HCT116 (cell line): ENCODE measurements around the gene CERS6. TPM values are rescaled to one million over a fixed set of nuclear protein-coding genes. Genes with fewer than 3 reads are reported as not detected.
A peak's percentile ranks its signal among the peaks of the same experiment; 100 is the strongest.

ENCODE experiments used
- ATAC-seq: fragments of 200-7000 bp; cut with Tn5 transposase; 2 replicates; pipeline ENCODE4 v1.9.1; 2020; ENCODE audit warnings: mild to moderate bottlenecking, moderate library complexity
- BruUV-seq: library from RNA; stranded (reverse); fragments of 400-500 nt; replicated peaks from 2 replicates; lab custom pipeline; 2021; lab: Mats Ljungman, UMichigan
- CTCF ChIA-PET: fragments of 300-600 bp; sonication (Branson Sonifier 250); formaldehyde crosslinking; loops from one replicate; lab custom pipeline; 2021; ENCODE audit warnings: antibody characterized with exemption; lab: Charles Lee
- POLR2A ChIA-PET: fragments of 300-600, 350-600 bp; sonication (Branson Sonifier 250); formaldehyde crosslinking; loops from one replicate; lab custom pipeline; 2021; ENCODE audit warnings: antibody characterized with exemption; lab: Charles Lee
- RAD21 ChIA-PET, 2 experiments: fragments of 300-600 bp; sonication (Branson Sonifier 250); formaldehyde crosslinking; loops; one replicate each; lab custom pipeline; 2023; ENCODE audit warnings: low total read pairs in 2 of 2; ENCODE audit not compliant: uncharacterized antibody in 2 of 2, unreplicated experiment in 2 of 2, low non-redundant PET in 1 of 2; lab: Charles Lee
- DNase-seq: peaks from one replicate; pipeline ENCODE4 v3.0.0-alpha.2; 2010; ENCODE audit warnings: low read depth, low spot score
- H2AFZ ChIP-seq: fragments of 200-600 bp; shearing (Covaris generic), sonication (generic); 2 replicates; pipeline ENCODE4 v1.6.1; 2017; ENCODE audit warnings: low read depth, mixed run types, mixed read lengths, antibody characterized with exemption, low read length; ENCODE audit not compliant: poor library complexity, severe bottlenecking
- H3K27ac ChIP-seq: 2 replicates; pipeline ENCODE4 v1.5.1; 2012; ENCODE audit warnings: low read depth, low read length
- H3K27me3 ChIP-seq: fragments of 200-600 bp; sonication (generic); 2 replicates; pipeline ENCODE4 v1.6.1; 2016; ENCODE audit warnings: mixed run types, low read length, mixed read lengths; ENCODE audit not compliant: insufficient read depth
- H3K36me3 ChIP-seq, 2 experiments: fragments of 200-500 bp in 1 of 2; fragments of 200-600 bp in 1 of 2; sonication (Bioruptor generic) in 1 of 2; sonication (generic) in 1 of 2; 2 replicates each; pipeline versions ENCODE4 v1.5.1 to v1.6.1; 2014 to 2016; ENCODE audit warnings: low read length in 2 of 2, inconsistent platforms in 1 of 2, mixed read lengths in 1 of 2, mixed run types in 1 of 2; ENCODE audit not compliant: insufficient read depth in 2 of 2, control insufficient read depth in 1 of 2
- H3K4me1 ChIP-seq, 2 experiments: fragments of 200-600 bp in 1 of 2; sonication (generic) in 1 of 2; 2 replicates each; pipeline versions ENCODE4 v1.5.1 to v1.6.1; 2012 to 2017; ENCODE audit warnings: low read length in 2 of 2, inconsistent platforms in 1 of 2, mild to moderate bottlenecking in 1 of 2, mixed read lengths in 1 of 2, mixed run types in 1 of 2, moderate library complexity in 1 of 2; ENCODE audit not compliant: insufficient read depth in 2 of 2, control insufficient read depth in 1 of 2
- H3K4me2 ChIP-seq: fragments of 200-600 bp; sonication (generic); 2 replicates; pipeline ENCODE4 v1.6.1; 2017; ENCODE audit warnings: mixed run types, low read length, mixed read lengths
- H3K4me3 ChIP-seq, 2 experiments: fragments of 200-600 bp in 1 of 2; sonication (generic) in 1 of 2; replicated peaks in 1 of 2; 2 replicates each; pipeline ENCODE4 v1.5.1; 2011 to 2016; ENCODE audit warnings: low read length in 2 of 2, control low read depth in 1 of 2, low read depth in 1 of 2, mild to moderate bottlenecking in 1 of 2, mixed read lengths in 1 of 2, mixed run types in 1 of 2
- H3K79me2 ChIP-seq: fragments of 200-600 bp; sonication (generic); 2 replicates; pipeline ENCODE4 v1.6.1; 2017; ENCODE audit warnings: mild to moderate bottlenecking, mixed run types, low read length, moderate library complexity, mixed read lengths; ENCODE audit not compliant: insufficient read depth
- H3K9ac ChIP-seq: fragments of 200-600 bp; sonication (generic); 2 replicates; pipeline ENCODE4 v1.6.1; 2016; ENCODE audit warnings: low read length, mixed read lengths
- H3K9me2 ChIP-seq: fragments of 200-600 bp; sonication (generic), shearing (Covaris generic); 2 replicates; pipeline ENCODE4 v1.6.1; 2017; ENCODE audit warnings: mixed run types, mild to moderate bottlenecking, moderate library complexity; ENCODE audit not compliant: insufficient read depth
- H3K9me3 ChIP-seq, 2 experiments: fragments of 200-500 bp in 1 of 2; fragments of 200-600 bp in 1 of 2; sonication (Bioruptor generic) in 1 of 2; sonication (generic) in 1 of 2; 2 replicates each; pipeline ENCODE4 v1.6.1; 2014 to 2017; ENCODE audit warnings: low read length in 2 of 2, mixed read lengths in 2 of 2, inconsistent platforms in 1 of 2, low read depth in 1 of 2, mild to moderate bottlenecking in 1 of 2, mixed run types in 1 of 2, moderate library complexity in 1 of 2; ENCODE audit not compliant: control insufficient read depth in 1 of 2, insufficient read depth in 1 of 2
- H4K20me1 ChIP-seq: fragments of 200-600 bp; sonication (generic), shearing (Covaris generic); 2 replicates; pipeline ENCODE4 v1.6.1; 2017; ENCODE audit warnings: mixed run types, mild to moderate bottlenecking, moderate library complexity; ENCODE audit not compliant: insufficient read depth
- CEBPB ChIP-seq: IDR thresholded peaks from 2 replicates; pipeline ENCODE4 v1.6.1; 2012; ENCODE audit warnings: low read depth
- CTCF ChIP-seq, 3 experiments: fragments of 200-600 bp in 1 of 3; sonication (generic) in 1 of 3; IDR thresholded peaks in 2 of 3; conservative IDR thresholded peaks in 1 of 3; 2 replicates each; pipeline ENCODE4 v1.5.1; 2012 to 2017; ENCODE audit warnings: low read depth in 2 of 3, low read length in 2 of 3, antibody characterized with exemption in 1 of 3, borderline replicate concordance in 1 of 3, control low read depth in 1 of 3, mild to moderate bottlenecking in 1 of 3, mixed read lengths in 1 of 3, mixed run types in 1 of 3, moderate library complexity in 1 of 3; ENCODE audit not compliant: insufficient read depth in 1 of 3
- EGR1 ChIP-seq: IDR thresholded peaks from 2 replicates; pipeline ENCODE4 v1.6.1; 2012; ENCODE audit warnings: low read depth
- EZH2 ChIP-seq: fragments of 200-600 bp; sonication (generic); IDR thresholded peaks from 2 replicates; pipeline ENCODE4 v1.6.1; 2017; ENCODE audit warnings: antibody characterized with exemption, mixed run types
- EZH2phosphoT487 ChIP-seq: fragments of 200-600 bp; IDR thresholded peaks from 2 replicates; pipeline ENCODE4 v1.6.1; 2018; ENCODE audit warnings: antibody characterized with exemption, borderline replicate concordance
- MAX ChIP-seq: IDR thresholded peaks from 2 replicates; pipeline ENCODE4 v1.6.1; 2012
- POLR2A ChIP-seq: IDR thresholded peaks from 2 replicates; pipeline ENCODE4 v1.7.0; 2011; ENCODE audit warnings: borderline replicate concordance; ENCODE audit not compliant: insufficient read depth, insufficient read length; ENCODE audit errors: extremely low read depth
- POLR2AphosphoS5 ChIP-seq: IDR thresholded peaks from 2 replicates; pipeline ENCODE4 v1.6.1; 2011; ENCODE audit warnings: mild to moderate bottlenecking, low read depth, low read length, moderate library complexity
- RAD21 ChIP-seq: IDR thresholded peaks from 2 replicates; pipeline ENCODE4 v1.6.1; 2012; ENCODE audit warnings: low read depth, mild to moderate bottlenecking
- REST ChIP-seq: IDR thresholded peaks from 2 replicates; pipeline ENCODE4 v1.6.1; 2012; ENCODE audit warnings: low read depth
- SP1 ChIP-seq: IDR thresholded peaks from 2 replicates; pipeline ENCODE4 v1.6.1; 2012; ENCODE audit warnings: low read depth
- SRF ChIP-seq: IDR thresholded peaks from 2 replicates; pipeline ENCODE4 v1.6.1; 2012; ENCODE audit warnings: low read depth
- TCF7L2 ChIP-seq: IDR thresholded peaks from 2 replicates; pipeline ENCODE4 v1.7.0; 2011; ENCODE audit warnings: borderline replicate concordance, inconsistent platforms; ENCODE audit not compliant: insufficient read depth, insufficient read length; ENCODE audit errors: extremely low read depth
- intact Hi-C: fragments of 100-400 bp; cut with micrococcal nuclease; formaldehyde crosslinking; loops from 2 replicates; pipeline ENCODE4 v1.10.0; 2022
- total RNA-seq: library from RNA; stranded (reverse); gene quantifications from one replicate; pipeline ENCODE4 v1.2.1, GENCODE V29; 2021; ENCODE audit not compliant: unreplicated experiment
- TF ChIP-seq, protein P1 (sequence below): IDR thresholded peaks from 2 replicates; pipeline ENCODE4 v1.6.1; 2011; ENCODE audit warnings: mild to moderate bottlenecking, low read length, moderate library complexity; ENCODE audit not compliant: insufficient replicate concordance; ENCODE audit errors: extremely low read depth

Gene CERS6
- total RNA-seq, 1 experiment from 2014 or later, result 37.0 TPM

- Histone ChIP-seq H3K4me2 (no peak overlapping the region), H3K36me3 (no peaks in the 10 kb centered on the region), H2AFZ (no peak overlapping the region), H3K27me3 (no peaks in the 10 kb centered on the region), H3K27ac (no peak overlapping the region), H3K9me3 (no peaks in the 10 kb centered on the region), H3K9ac (no peak overlapping the region)
- peak; percentile 52 for DNase-seq
- RAD21 ChIA-PET, result interaction anchor here in 1 of 2 experiments (0.7 kb wide), 1 partner anchor 13 kb away, joined by 3 read pairs; no protein-coding TSS in a partner anchor
- BruUV-seq, result no TSS peak
- peak; percentile 91 for ATAC-seq
- TF ChIP-seq, protein P1, sequence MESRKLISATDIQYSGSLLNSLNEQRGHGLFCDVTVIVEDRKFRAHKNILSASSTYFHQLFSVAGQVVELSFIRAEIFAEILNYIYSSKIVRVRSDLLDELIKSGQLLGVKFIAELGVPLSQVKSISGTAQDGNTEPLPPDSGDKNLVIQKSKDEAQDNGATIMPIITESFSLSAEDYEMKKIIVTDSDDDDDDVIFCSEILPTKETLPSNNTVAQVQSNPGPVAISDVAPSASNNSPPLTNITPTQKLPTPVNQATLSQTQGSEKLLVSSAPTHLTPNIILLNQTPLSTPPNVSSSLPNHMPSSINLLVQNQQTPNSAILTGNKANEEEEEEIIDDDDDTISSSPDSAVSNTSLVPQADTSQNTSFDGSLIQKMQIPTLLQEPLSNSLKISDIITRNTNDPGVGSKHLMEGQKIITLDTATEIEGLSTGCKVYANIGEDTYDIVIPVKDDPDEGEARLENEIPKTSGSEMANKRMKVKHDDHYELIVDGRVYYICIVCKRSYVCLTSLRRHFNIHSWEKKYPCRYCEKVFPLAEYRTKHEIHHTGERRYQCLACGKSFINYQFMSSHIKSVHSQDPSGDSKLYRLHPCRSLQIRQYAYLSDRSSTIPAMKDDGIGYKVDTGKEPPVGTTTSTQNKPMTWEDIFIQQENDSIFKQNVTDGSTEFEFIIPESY, result no peak
- peak; percentile 60 for TF ChIP-seq MAX
- TF ChIP-seq CTCF (IDR thresholded peaks at IDR 0.05 in 2 of 3, conservative IDR thresholded peaks at IDR 0.05 in 1 of 3; ENCODE audit: borderline replicate concordance in 1 of 3, insufficient read depth in 1 of 3, low read depth in 2 of 3, low read length in 2 of 3), result peak; percentile 74 to 98 (median 94); a peak in 5 of 6 replicates
- TF ChIP-seq CEBPB, result no peak
- TF ChIP-seq EZH2phosphoT487, result no peak
- no peak for TF ChIP-seq SP1
- TF ChIP-seq POLR2AphosphoS5, result 0 out of 2 replicates have a peak, but pooled peaks have one; percentile 23
- TF ChIP-seq TCF7L2, result no peak
- TF ChIP-seq RAD21, result peak; percentile 86
- TF ChIP-seq POLR2A, result no peak
- no peak for TF ChIP-seq EGR1
- no peak for TF ChIP-seq SRF
- TF ChIP-seq REST, result no peak
- no peak for TF ChIP-seq EZH2
- TF ChIP-seq, all 23 proteins: peak for 4
- Histone ChIP-seq H3K4me3 (no peak overlapping the region), H4K20me1 (no peaks in the 10 kb centered on the region), H3K79me2 (no peaks in the 10 kb centered on the region), H3K4me1 (no peaks in the 10 kb centered on the region), H3K9me2 (no peaks in the 10 kb centered on the region)
- intact Hi-C loops, result loop anchor here (1.0 kb wide), 1 partner anchor 146 kb away; no protein-coding TSS in a partner anchor
- POLR2A ChIA-PET, result no interaction called here
- CTCF ChIA-PET, result interaction anchor here (0.9 to 2.0 kb wide), 3 partner anchors 146 to 427 kb away, joined by 3 to 7 read pairs (median 3); no protein-coding TSS in a partner anchor
Observed at GRCh38 chr2:168773719-168774521, 317.8 kb downstream of the CERS6 start.
